Activated T-helper 1 cell treated with anti-CD3 and anti-CD28 coated beads, Interleukin-12 subunit alpha, Interleukin-12 subunit beta, Interleukin-2, Interleukin-4 antibody, amounts not matched to agents 30 ng/mL and 10 ng/mL and 1 ng/mL, durations not matched to agents 14 hours and 24 hours and 36 hours (primary cell): Measurements from ENCODE around the gene GATAD2B. TPM values are rescaled to one million over a fixed set of nuclear protein-coding genes. Genes with fewer than 3 reads are reported as not detected.
"Not testable (repeated sequence)": the region's sequence is repeated elsewhere in the genome, so short reads cannot be mapped to it uniquely, and the experiment has no call there.

Source experiments
- DNase-seq: peaks from one replicate; pipeline ENCODE4 v3.0.0; 2021; ENCODE audit warnings: low spot score
- H3K27ac Mint-ChIP-seq: one replicate; pipeline ENCODE4 v1.8.0; 2021; ENCODE audit warnings: mild to moderate bottlenecking, mixed read lengths
- H3K27me3 Mint-ChIP-seq: one replicate; pipeline ENCODE4 v1.8.0; 2022; ENCODE audit warnings: mild to moderate bottlenecking, moderate library complexity, mixed read lengths; ENCODE audit not compliant: insufficient read depth
- H3K36me3 Mint-ChIP-seq: one replicate; pipeline ENCODE4 v1.8.0; 2021; ENCODE audit warnings: low read depth, mixed read lengths
- H3K4me1 Mint-ChIP-seq: one replicate; pipeline ENCODE4 v1.8.0; 2021; ENCODE audit warnings: low read depth, mixed read lengths
- H3K4me3 Mint-ChIP-seq: one replicate; pipeline ENCODE4 v1.8.0; 2021; ENCODE audit warnings: mild to moderate bottlenecking, moderate library complexity, mixed read lengths
- H3K9me3 Mint-ChIP-seq: one replicate; pipeline ENCODE4 v1.8.0; 2021; ENCODE audit warnings: mixed read lengths
- intact Hi-C: fragments of 100-400 bp; cut with micrococcal nuclease; formaldehyde crosslinking; loops from one replicate; pipeline ENCODE4 v1.15.1; 2024
- total RNA-seq: library from RNA; stranded (reverse); gene quantifications from 2 replicates; pipeline ENCODE4 v1.2.3, GENCODE V29; 2022

Gene GATAD2B
- total RNA-seq, 1 donor from 2014 or later, result 70.4 TPM

- peak overlapping the region; percentile 82 for H3K27ac Mint-ChIP-seq
- peaks cover 15% of the 10 kb centered on the region for H3K36me3 Mint-ChIP-seq
- intact Hi-C loops, result loop anchor here (2.0 kb wide), 1 partner anchor 72 kb away; no protein-coding TSS in a partner anchor
- no peak for DNase-seq
- peaks cover 61% of the 10 kb centered on the region for H3K4me1 Mint-ChIP-seq
- peaks cover 2% of the 10 kb centered on the region for H3K27me3 Mint-ChIP-seq
- no peaks in the 10 kb centered on the region for H3K9me3 Mint-ChIP-seq
- peak overlapping the region; percentile 87 for H3K4me3 Mint-ChIP-seq
Measured at GRCh38 chr1:153921080-153921802, 1.5 kb downstream of the GATAD2B start.

GRCh38 chr1:153919876-153920852 lies 2.6 kb downstream of the GATAD2B start:
- peaks cover 64% of the 10 kb centered on the region for H3K4me1 Mint-ChIP-seq
- intact Hi-C loops, result loop anchor here (1.0 to 2.0 kb wide), 2 partner anchors 71 to 99 kb away; no protein-coding TSS in a partner anchor

GRCh38 chr1:153916297-153916696 lies 6.5 kb downstream of the GATAD2B start:
- Mint-ChIP-seq H3K4me1 (peaks cover 52% of the 10 kb centered on the region), H3K36me3 (peaks cover 24% of the 10 kb centered on the region), H3K27me3 (no peaks in the 10 kb centered on the region), H3K4me3 (no peak overlapping the region), H3K27ac (no peak overlapping the region), H3K9me3 (no peaks in the 10 kb centered on the region)
- DNase-seq, result no peak
- intact Hi-C loops, result no loop called here

More at GRCh38 chr1:153919876-153920852, 2.6 kb downstream of the GATAD2B start:
- DNase-seq, result peak; percentile 16
- peak overlapping the region; percentile 87 for H3K4me3 Mint-ChIP-seq
- peaks cover 17% of the 10 kb centered on the region for H3K36me3 Mint-ChIP-seq
- peaks cover 2% of the 10 kb centered on the region for H3K27me3 Mint-ChIP-seq
- H3K9me3 Mint-ChIP-seq, result no peaks in the 10 kb centered on the region
- H3K27ac Mint-ChIP-seq, result peak overlapping the region; percentile 72

GRCh38 chr1:153912349-153912748 lies 10.4 kb downstream of the GATAD2B start:
- Mint-ChIP-seq H3K9me3 (no peaks in the 10 kb centered on the region), H3K4me1 (peaks cover 19% of the 10 kb centered on the region), H3K27me3 (no peaks in the 10 kb centered on the region), H3K27ac (no peak overlapping the region), H3K36me3 (peaks cover 15% of the 10 kb centered on the region), H3K4me3 (no peak overlapping the region)
- intact Hi-C loops, result no loop called here
- no peak for DNase-seq

- H3K9me3 Mint-ChIP-seq, H3K4me3 Mint-ChIP-seq, intact Hi-C loops, DNase-seq, H3K27me3 Mint-ChIP-seq: not testable (repeated sequence)
- H3K4me1 Mint-ChIP-seq, result peaks cover 13% of the 10 kb centered on the region
- H3K36me3 Mint-ChIP-seq, result peaks cover 15% of the 10 kb centered on the region
- peak overlapping the region; percentile 23 for H3K27ac Mint-ChIP-seq
Measured at GRCh38 chr1:153910560-153910959, 12.2 kb downstream of the GATAD2B start.

- Mint-ChIP-seq H3K9me3 (no peaks in the 10 kb centered on the region), H3K4me3 (no peak overlapping the region), H3K4me1 (peaks cover 13% of the 10 kb centered on the region), H3K27me3 (no peaks in the 10 kb centered on the region), H3K36me3 (peaks cover 15% of the 10 kb centered on the region), H3K27ac (peak overlapping the region; percentile 40)
- no peak for DNase-seq
- intact Hi-C loops, result loop anchor here (5.0 kb wide), 1 partner anchor 39 kb away; the partner anchor contains the start of gene DENND4B
Measured at GRCh38 chr1:153908071-153908470, 14.7 kb downstream of the GATAD2B start.

- Mint-ChIP-seq H3K9me3 (no peaks in the 10 kb centered on the region), H3K27ac (no peak overlapping the region), H3K36me3 (peaks cover 11% of the 10 kb centered on the region), H3K27me3 (no peaks in the 10 kb centered on the region), H3K4me1 (peaks cover 10% of the 10 kb centered on the region), H3K4me3 (no peak overlapping the region)
- intact Hi-C loops, result loop anchor here (5.0 kb wide), 1 partner anchor 40 kb away; the partner anchor contains the start of gene DENND4B
- no peak for DNase-seq
Measured at GRCh38 chr1:153907134-153907533, 15.6 kb downstream of the GATAD2B start.

- intact Hi-C loops, result loop anchor here (5.0 kb wide), 1 partner anchor 41 kb away; the partner anchor contains the start of gene DENND4B
- Mint-ChIP-seq H3K9me3 (no peaks in the 10 kb centered on the region), H3K27me3 (no peaks in the 10 kb centered on the region), H3K4me1 (peaks cover 5% of the 10 kb centered on the region), H3K36me3 (peaks cover 8% of the 10 kb centered on the region), H3K27ac (no peak overlapping the region), H3K4me3 (no peak overlapping the region)
- DNase-seq, result no peak
Measured at GRCh38 chr1:153906396-153906795, 16.4 kb downstream of the GATAD2B start.

- H3K27me3 Mint-ChIP-seq, H3K27ac Mint-ChIP-seq, H3K4me3 Mint-ChIP-seq, H3K9me3 Mint-ChIP-seq, H3K36me3 Mint-ChIP-seq, DNase-seq, H3K4me1 Mint-ChIP-seq: not testable (repeated sequence)
- intact Hi-C loops, result loop anchor here (5.0 kb wide), 1 partner anchor 41 kb away; the partner anchor contains the start of gene DENND4B
Measured at GRCh38 chr1:153905908-153906307, 16.9 kb downstream of the GATAD2B start.

- no peaks in the 10 kb centered on the region for H3K27me3 Mint-ChIP-seq
- no peak overlapping the region for H3K27ac Mint-ChIP-seq
- intact Hi-C loops, result no loop called here
- DNase-seq, result no peak
- no peak overlapping the region for H3K4me3 Mint-ChIP-seq
- H3K4me1 Mint-ChIP-seq, result no peaks in the 10 kb centered on the region
- peaks cover 8% of the 10 kb centered on the region for H3K36me3 Mint-ChIP-seq
- H3K9me3 Mint-ChIP-seq, result no peaks in the 10 kb centered on the region
Measured at GRCh38 chr1:153903841-153904455, 18.8 kb downstream of the GATAD2B start.

GRCh38 chr1:153899509-153899908 lies 23.3 kb downstream of the GATAD2B start:
- Mint-ChIP-seq H3K4me1 (peaks cover 6% of the 10 kb centered on the region), H3K27ac (no peak overlapping the region), H3K27me3 (no peaks in the 10 kb centered on the region), H3K4me3 (no peak overlapping the region), H3K36me3 (peaks cover 12% of the 10 kb centered on the region), H3K9me3 (no peaks in the 10 kb centered on the region)
- DNase-seq, result no peak
- intact Hi-C loops, result no loop called here

- H3K27ac Mint-ChIP-seq, H3K4me1 Mint-ChIP-seq, DNase-seq, H3K9me3 Mint-ChIP-seq, H3K27me3 Mint-ChIP-seq, intact Hi-C loops, H3K4me3 Mint-ChIP-seq: not testable (repeated sequence)
- H3K36me3 Mint-ChIP-seq, result peaks cover 14% of the 10 kb centered on the region
Measured at GRCh38 chr1:153895866-153896265, 26.9 kb downstream of the GATAD2B start.
